Suprapubic skin (tissue), 4 donors: ENCODE results near the gene MGAT1. TPM values are rescaled to one million over a fixed set of nuclear protein-coding genes. Genes with fewer than 3 reads are reported as not detected.
"Not testable (repeated sequence)": the region's sequence is repeated elsewhere in the genome, so short reads cannot be mapped to it uniquely, and the experiment has no call there.

Experiments used
- DNase-seq, 2 donors: peaks; one replicate each; pipeline ENCODE4 v3.0.0-alpha.2; 2019; ENCODE audit warnings: low spot score in 2 of 2
- H3K27ac ChIP-seq: fragments of 200-600 bp; sonication (generic); one replicate; pipeline ENCODE4 v1.5.1; 2019
- H3K27me3 ChIP-seq: fragments of 200-600 bp; sonication (generic); one replicate; pipeline ENCODE4 v1.5.1; 2019
- H3K36me3 ChIP-seq: fragments of 200-600 bp; sonication (generic); one replicate; pipeline ENCODE4 v1.5.1; 2019
- H3K4me1 ChIP-seq: fragments of 200-600 bp; sonication (generic); one replicate; pipeline ENCODE4 v1.5.1; 2019
- H3K4me3 ChIP-seq: fragments of 200-600 bp; sonication (generic); one replicate; pipeline ENCODE4 v1.5.1; 2019; ENCODE audit warnings: mild to moderate bottlenecking
- H3K9me3 ChIP-seq: fragments of 200-600 bp; sonication (generic); one replicate; pipeline ENCODE4 v1.5.1; 2019
- EP300 ChIP-seq: sonication (generic); formaldehyde crosslinking; IDR thresholded peaks from one replicate; pipeline ENCODE4 v1.6.1; 2017; ENCODE audit warnings: antibody characterized with exemption
- POLR2A ChIP-seq, 2 donors: fragments of 450-650 bp; IDR thresholded peaks; one replicate each; pipeline ENCODE4 v1.6.1; 2017; ENCODE audit warnings: antibody characterized with exemption in 2 of 2, mild to moderate bottlenecking in 2 of 2, moderate library complexity in 2 of 2
- POLR2AphosphoS5 ChIP-seq, 3 donors: sonication (generic); formaldehyde crosslinking; IDR thresholded peaks; one replicate each; pipeline ENCODE4 v1.6.1; 2017; ENCODE audit warnings: antibody characterized with exemption in 3 of 3
- WGBS: methylation state at CpG from one replicate; pipeline ENCODE4 v1.1.5; 2018; 5-methylcytosine and 5-hydroxymethylcytosine counted together
- total RNA-seq, 4 donors: library from RNA; depleted of rRNA; stranded (reverse); fragments of >200 nt; gene quantifications; one replicate each; pipeline ENCODE4 v1.1.0, GENCODE V29; 2016
- TF ChIP-seq, protein P1 (sequence below), 2 donors: fragments of 200-600 bp in 1 of 2; fragments of 450-650 bp in 1 of 2; sonication (generic) in 1 of 2; IDR thresholded peaks; one replicate each; pipeline ENCODE4 v1.5.1; 2016 to 2019; ENCODE audit warnings: antibody characterized with exemption in 2 of 2, mild to moderate bottlenecking in 1 of 2, moderate library complexity in 1 of 2

Gene MGAT1
- total RNA-seq, 4 donors from 2014 or later, result 122 to 137 (median 125) TPM

DNA sequence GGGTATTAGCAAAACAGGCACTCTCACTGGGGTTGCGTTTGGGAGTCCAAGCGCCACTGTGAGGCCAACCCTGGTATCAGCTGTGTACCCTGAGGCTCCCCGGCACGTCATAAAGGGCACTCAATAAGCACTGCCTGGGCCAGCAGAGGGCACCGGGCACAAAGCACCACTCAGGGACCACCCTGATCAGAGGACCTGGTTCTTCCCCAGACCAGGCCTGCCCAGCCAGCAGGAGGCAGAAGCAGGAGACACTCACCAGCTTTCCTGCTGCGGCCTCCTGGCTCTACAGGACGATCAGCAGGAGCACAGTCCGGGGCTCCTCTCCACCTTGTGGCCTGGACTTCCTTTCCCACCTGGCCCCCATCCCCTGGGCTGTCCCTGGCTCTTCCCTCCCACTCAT, 12.6 kb downstream of the MGAT1 start:
- no peak overlapping the region for H3K4me3 ChIP-seq
- H3K9me3 ChIP-seq, result no peaks in the 10 kb centered on the region
- H3K4me1 ChIP-seq, result peaks cover 36% of the 10 kb centered on the region
- no peaks in the 10 kb centered on the region for H3K27me3 ChIP-seq
- DNase-seq, result no peak
- TF ChIP-seq POLR2A (IDR thresholded peaks at IDR 0.05) (no peak), EP300 (no peak)
- H3K36me3 ChIP-seq, result peaks cover 58% of the 10 kb centered on the region
- no peak overlapping the region for H3K27ac ChIP-seq
- WGBS, result 77% methylated on average over 7 of the region's 8 CpGs

DNA sequence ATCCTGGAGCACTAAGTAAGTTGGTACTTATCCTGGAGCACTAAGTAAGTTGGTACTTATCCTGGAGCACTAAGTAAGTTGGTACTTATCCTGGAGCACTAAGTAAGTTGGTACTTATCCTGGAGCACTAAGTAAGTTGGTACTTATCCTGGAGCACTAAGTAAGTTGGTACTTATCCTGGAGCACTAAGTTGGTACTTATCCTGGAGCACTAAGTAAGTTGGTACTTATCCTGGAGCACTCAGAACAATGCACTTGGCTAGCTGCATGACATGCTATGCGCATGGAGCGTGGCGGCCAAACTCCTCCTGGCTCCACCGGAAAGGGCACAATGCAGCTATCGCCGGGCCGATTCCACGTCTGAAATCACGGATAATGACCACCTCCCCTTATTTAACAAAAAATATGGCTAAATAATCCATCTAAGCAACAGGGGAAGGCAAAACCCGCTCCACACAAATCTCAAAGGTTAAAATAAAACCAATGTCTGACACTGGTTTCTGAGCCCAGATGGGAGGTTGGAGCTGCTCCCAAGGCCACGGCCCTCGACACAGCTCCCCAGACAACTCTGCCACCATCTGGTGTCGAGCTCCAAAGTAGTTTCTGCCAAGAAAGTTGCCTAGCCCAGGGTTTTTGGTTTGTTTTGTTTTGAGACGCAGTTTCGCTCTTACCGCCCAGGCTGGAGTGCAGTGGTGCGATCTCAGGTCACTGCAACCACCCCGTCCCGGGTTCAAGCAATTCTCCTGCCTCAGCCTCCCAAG, 13.8 kb downstream of the MGAT1 start:
- H3K9me3 ChIP-seq, H3K27ac ChIP-seq, DNase-seq, H3K4me3 ChIP-seq, H3K27me3 ChIP-seq: not testable (repeated sequence)
- H3K36me3 ChIP-seq, result peaks cover 50% of the 10 kb centered on the region
- H3K4me1 ChIP-seq, result peaks cover 39% of the 10 kb centered on the region
- 89% methylated on average over 19 of the region's 19 CpGs for WGBS

DNA sequence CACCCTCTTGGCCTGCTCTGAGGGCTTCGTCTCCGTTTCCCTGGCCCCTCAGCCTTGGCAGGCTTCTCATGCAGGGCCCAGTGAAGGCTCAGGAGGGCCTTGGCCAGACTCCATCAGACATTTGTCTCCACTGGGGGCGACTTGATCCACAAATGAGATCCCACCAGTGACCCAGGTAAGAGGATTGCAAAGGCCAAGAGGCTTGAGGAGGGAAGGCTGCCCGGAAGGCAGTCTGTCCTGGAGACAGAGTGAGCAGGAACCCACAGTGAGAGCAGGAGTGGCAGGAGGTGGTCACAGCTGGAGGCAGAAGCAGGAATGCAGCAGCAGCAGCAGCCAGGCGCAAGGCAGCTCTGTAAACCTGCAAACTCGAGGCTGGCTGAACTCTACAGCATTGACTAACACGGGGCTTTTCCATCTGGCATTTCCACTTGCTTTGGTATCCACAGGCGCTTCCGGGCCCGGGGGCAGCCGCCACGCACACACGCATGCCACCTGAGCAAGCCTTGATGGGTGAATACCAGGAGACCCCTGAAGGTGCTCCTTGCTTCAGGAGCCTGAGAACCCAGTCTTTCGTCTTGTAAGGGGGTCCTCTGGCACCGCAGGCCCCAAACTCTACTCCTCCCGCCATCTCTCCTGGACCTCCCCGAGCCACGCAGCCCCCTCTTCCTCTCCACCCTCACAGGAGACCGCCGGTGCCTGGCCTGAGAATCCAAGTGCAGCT, 14.7 kb downstream of the MGAT1 start:
- no peak overlapping the region for H3K4me3 ChIP-seq
- no peak for TF ChIP-seq POLR2AphosphoS5 (IDR thresholded peaks at IDR 0.05)
- TF ChIP-seq, protein P1, sequence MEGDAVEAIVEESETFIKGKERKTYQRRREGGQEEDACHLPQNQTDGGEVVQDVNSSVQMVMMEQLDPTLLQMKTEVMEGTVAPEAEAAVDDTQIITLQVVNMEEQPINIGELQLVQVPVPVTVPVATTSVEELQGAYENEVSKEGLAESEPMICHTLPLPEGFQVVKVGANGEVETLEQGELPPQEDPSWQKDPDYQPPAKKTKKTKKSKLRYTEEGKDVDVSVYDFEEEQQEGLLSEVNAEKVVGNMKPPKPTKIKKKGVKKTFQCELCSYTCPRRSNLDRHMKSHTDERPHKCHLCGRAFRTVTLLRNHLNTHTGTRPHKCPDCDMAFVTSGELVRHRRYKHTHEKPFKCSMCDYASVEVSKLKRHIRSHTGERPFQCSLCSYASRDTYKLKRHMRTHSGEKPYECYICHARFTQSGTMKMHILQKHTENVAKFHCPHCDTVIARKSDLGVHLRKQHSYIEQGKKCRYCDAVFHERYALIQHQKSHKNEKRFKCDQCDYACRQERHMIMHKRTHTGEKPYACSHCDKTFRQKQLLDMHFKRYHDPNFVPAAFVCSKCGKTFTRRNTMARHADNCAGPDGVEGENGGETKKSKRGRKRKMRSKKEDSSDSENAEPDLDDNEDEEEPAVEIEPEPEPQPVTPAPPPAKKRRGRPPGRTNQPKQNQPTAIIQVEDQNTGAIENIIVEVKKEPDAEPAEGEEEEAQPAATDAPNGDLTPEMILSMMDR (IDR thresholded peaks at IDR 0.05), result no peak
- TF ChIP-seq POLR2A (IDR thresholded peaks at IDR 0.05), result no peak
- no peak for TF ChIP-seq EP300
- H3K36me3 ChIP-seq, result peaks cover 46% of the 10 kb centered on the region
- peaks cover 38% of the 10 kb centered on the region for H3K4me1 ChIP-seq
- 80% methylated on average over 16 of the region's 20 CpGs for WGBS
- H3K9me3 ChIP-seq, result no peaks in the 10 kb centered on the region
- no peaks in the 10 kb centered on the region for H3K27me3 ChIP-seq
- no peak overlapping the region for H3K27ac ChIP-seq
- no peak for DNase-seq

DNA sequence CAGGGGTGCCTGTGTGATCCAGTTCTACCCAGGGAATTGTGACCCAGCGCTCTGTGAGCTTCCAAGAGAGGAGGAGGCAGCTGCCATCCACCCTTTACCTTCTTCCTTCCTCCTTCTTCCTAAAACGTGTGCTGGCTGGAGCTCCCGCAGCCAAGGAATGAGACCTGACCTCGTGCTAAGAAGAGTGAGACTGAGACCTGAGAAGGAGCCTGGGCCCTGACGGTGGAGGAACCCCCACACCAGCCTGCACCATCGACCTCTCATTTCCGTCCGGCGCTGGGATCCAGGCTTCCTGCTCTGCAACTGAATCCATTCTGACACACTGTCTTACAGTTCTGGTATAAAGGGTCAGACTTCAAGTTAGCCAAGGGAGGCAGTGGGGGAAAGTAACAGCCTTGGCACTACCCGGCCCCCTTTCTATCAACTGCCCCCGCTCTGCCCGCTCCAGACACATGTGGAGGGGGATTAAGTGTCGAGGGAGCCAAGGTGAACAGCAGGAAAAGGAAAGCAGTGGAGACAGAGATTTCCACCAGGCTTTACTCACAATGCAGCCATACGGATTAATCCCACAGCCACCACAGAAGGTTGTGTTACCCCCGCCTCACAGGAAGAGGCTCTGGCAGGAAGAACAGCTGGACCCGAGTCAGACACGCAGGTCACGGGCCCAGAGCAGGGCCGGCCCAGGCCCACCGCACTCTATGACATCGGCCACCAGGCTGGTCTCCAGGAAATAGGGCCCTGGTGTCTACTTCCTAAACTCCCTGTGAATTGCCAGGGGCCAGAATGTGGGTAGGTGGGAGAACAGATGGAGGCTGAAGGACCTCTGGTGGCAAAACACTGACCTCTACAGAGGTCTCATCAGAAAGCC, 15.8 kb downstream of the MGAT1 start:
- Histone ChIP-seq H3K4me1 (peaks cover 37% of the 10 kb centered on the region), H3K27me3 (no peaks in the 10 kb centered on the region), H3K4me3 (no peak overlapping the region), H3K9me3 (no peaks in the 10 kb centered on the region), H3K27ac (peak overlapping the region; percentile 85), H3K36me3 (peaks cover 35% of the 10 kb centered on the region)
- WGBS, result 43% methylated on average over 19 of the region's 21 CpGs
- TF ChIP-seq EP300, result no peak
- TF ChIP-seq, protein P1 (IDR thresholded peaks at IDR 0.05), result no peak
- no peak for TF ChIP-seq POLR2A (IDR thresholded peaks at IDR 0.05)
- TF ChIP-seq POLR2AphosphoS5 (IDR thresholded peaks at IDR 0.05), result no peak
- DNase-seq, result no peak

DNA sequence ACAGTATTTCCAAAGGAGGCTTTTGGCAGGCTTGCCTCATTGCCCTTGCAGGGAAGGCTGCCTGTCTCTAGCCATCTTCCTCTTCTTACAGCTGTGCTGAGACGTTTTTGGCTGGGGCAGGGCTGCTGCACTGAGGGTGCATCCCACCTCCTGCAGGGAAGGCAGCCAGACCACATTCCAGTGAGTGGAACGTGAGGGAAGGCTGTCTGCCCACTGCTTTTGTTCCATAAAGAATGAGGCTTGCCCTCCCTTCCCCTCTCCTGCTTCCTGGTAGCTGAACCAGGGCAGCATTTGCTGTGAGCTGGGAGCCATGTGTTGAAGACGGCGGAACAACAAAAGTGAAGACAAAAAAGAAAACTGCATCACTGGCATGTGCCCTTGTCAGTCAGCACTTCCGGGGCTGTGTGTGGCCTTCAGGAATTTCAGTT, 16.8 kb downstream of the MGAT1 start:
- Histone ChIP-seq H3K9me3 (no peaks in the 10 kb centered on the region), H3K4me1 (peaks cover 33% of the 10 kb centered on the region), H3K27me3 (no peaks in the 10 kb centered on the region)

More for the DNA sequence above, 16.8 kb downstream of the MGAT1 start:
- DNase-seq, result no peak
- peaks cover 25% of the 10 kb centered on the region for H3K36me3 ChIP-seq
- TF ChIP-seq POLR2AphosphoS5 (IDR thresholded peaks at IDR 0.05) (no peak), EP300 (no peak), POLR2A (IDR thresholded peaks at IDR 0.05) (no peak)
- TF ChIP-seq, protein P1 (IDR thresholded peaks at IDR 0.05), result no peak
- peak overlapping the region; percentile 85 for H3K27ac ChIP-seq
- no peak overlapping the region for H3K4me3 ChIP-seq
- 22% methylated on average over 5 of the region's 5 CpGs for WGBS
